Natural killer cell (primary cell): ENCODE results near the gene ROBO1. TPM values are rescaled to one million over a fixed set of nuclear protein-coding genes. Genes with fewer than 3 reads are reported as not detected.

ENCODE experiments used
- ATAC-seq, 3 donors: fragments of 150-1000 bp in 2 of 3; fragments of 200-7000 bp in 1 of 3; cut with Tn5 transposase; 1 replicate in 1 of 3; 2 replicates in 2 of 3; pipeline ENCODE4 v1.10.0; 2021; ENCODE audit warnings: mild to moderate bottlenecking in 2 of 3, moderate library complexity in 2 of 3
- DNase-seq, 2 donors: peaks; one replicate each; pipeline versions ENCODE4 v3.0.0 to v3.0.0-alpha.2; 2013 to 2021; ENCODE audit warnings: mixed read lengths in 1 of 2
- H3K27ac ChIP-seq: one replicate; pipeline ENCODE4 v1.5.1; 2013; ENCODE audit warnings: mild to moderate bottlenecking, low read length
- H3K27me3 ChIP-seq: one replicate; pipeline ENCODE4 v1.6.1; 2013; ENCODE audit warnings: low read length; ENCODE audit not compliant: control insufficient read depth, insufficient read depth
- H3K36me3 ChIP-seq: one replicate; pipeline ENCODE4 v1.6.1; 2013; ENCODE audit warnings: low read length; ENCODE audit not compliant: control insufficient read depth, insufficient read depth
- H3K4me1 ChIP-seq: one replicate; pipeline ENCODE4 v1.6.1; 2013; ENCODE audit warnings: low read length; ENCODE audit not compliant: control insufficient read depth, insufficient read depth
- H3K4me3 ChIP-seq: one replicate; pipeline ENCODE4 v1.5.1; 2013; ENCODE audit warnings: low read length
- H3K9me3 ChIP-seq: one replicate; pipeline ENCODE4 v1.6.1; 2013; ENCODE audit warnings: low read length; ENCODE audit not compliant: control insufficient read depth, insufficient read depth
- H3K27ac Mint-ChIP-seq, 2 donors: one replicate each; pipeline ENCODE4 v1.8.0; 2022; ENCODE audit warnings: mild to moderate bottlenecking in 2 of 2, mixed read lengths in 2 of 2, moderate library complexity in 1 of 2
- H3K27me3 Mint-ChIP-seq, 2 donors: one replicate each; pipeline ENCODE4 v1.8.0; 2022; ENCODE audit warnings: low read depth in 2 of 2, mixed read lengths in 2 of 2
- H3K36me3 Mint-ChIP-seq: one replicate; pipeline ENCODE4 v1.8.0; 2022; ENCODE audit warnings: mixed read lengths
- H3K4me1 Mint-ChIP-seq, 2 donors: one replicate each; pipeline ENCODE4 v1.8.0; 2022; ENCODE audit warnings: mixed read lengths in 2 of 2
- H3K4me3 Mint-ChIP-seq: one replicate; pipeline ENCODE4 v1.8.0; 2022; ENCODE audit warnings: mild to moderate bottlenecking, moderate library complexity, mixed read lengths
- H3K9me3 Mint-ChIP-seq, 2 donors: one replicate each; pipeline ENCODE4 v1.8.0; 2022; ENCODE audit warnings: mixed read lengths in 2 of 2
- CTCF ChIP-seq: fragments of 200-600 bp; IDR thresholded peaks from one replicate; pipeline ENCODE4 v1.8.0; 2022; ENCODE audit warnings: antibody characterized with exemption
- WGBS: methylation state at CpG from one replicate; pipeline ENCODE4 v1.1.7; 2013; ENCODE audit warnings: missing lambda C conversion rate; ENCODE audit not compliant: insufficient coverage; 5-methylcytosine and 5-hydroxymethylcytosine counted together
- intact Hi-C: fragments of 100-400 bp; cut with micrococcal nuclease; formaldehyde crosslinking; loops from one replicate; pipeline ENCODE4 v1.14.2; 2022
- total RNA-seq, 4 donors: library from RNA; stranded (reverse); fragments of 120-200 nt in 1 of 4; gene quantifications; one replicate each; pipeline versions ENCODE4 v1.2.3 to v1.2.4, GENCODE V29; 2013 to 2022

ROBO1 gene
- under 1 TPM in 1 of 3 donors, not detected in 2; 0.07 TPM for total RNA-seq
- 0.95 TPM for total RNA-seq (2013)

DNA sequence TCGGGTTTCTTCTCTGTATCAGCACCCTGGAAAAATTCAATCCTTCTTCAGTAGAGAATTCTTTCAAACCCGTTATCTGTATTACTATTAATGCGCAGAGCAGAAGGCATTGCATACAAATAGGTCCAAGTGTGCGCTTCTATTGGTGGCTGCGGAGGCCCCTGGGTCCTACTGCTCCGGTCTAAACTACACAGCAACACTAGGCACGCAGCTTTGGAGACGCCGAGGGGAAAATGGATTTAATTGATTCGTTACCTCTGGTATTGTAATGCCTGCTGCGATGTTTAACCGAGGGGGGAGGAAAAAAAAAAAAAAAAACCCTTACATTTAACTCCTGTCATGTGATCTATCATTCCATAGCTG is at the start of gene ROBO1:
ROBO1 (minus strand) TSS at position 94 of the 363 bp plus-strand sequence.
- ATAC-seq (no peak), DNase-seq (no peak)
- Mint-ChIP-seq H3K4me1 (no peaks in the 10 kb centered on the region), H3K36me3 (no peaks in the 10 kb centered on the region), H3K27me3 (no peaks in the 10 kb centered on the region), H3K9me3 (peaks cover 15 to 18% of the 10 kb centered on the region in 2 donors), H3K4me3 (no peak within 1 kb of the TSS), H3K27ac (no peak within 1 kb of the TSS)
- peaks cover 12% of the 10 kb centered on the region for H3K9me3 ChIP-seq
- 7% methylated on average over 6 of the region's 12 CpGs for WGBS
- no peaks in the 10 kb centered on the region for H3K4me1 ChIP-seq
- no peak within 1 kb of the TSS for H3K27ac ChIP-seq
- no peak within 1 kb of the TSS for H3K4me3 ChIP-seq
- peaks cover 3% of the 10 kb centered on the region for H3K27me3 ChIP-seq
- H3K36me3 ChIP-seq: no peaks in the 10 kb centered on the region
- intact Hi-C loops: no loop called here
- no peak for TF ChIP-seq CTCF

DNA sequence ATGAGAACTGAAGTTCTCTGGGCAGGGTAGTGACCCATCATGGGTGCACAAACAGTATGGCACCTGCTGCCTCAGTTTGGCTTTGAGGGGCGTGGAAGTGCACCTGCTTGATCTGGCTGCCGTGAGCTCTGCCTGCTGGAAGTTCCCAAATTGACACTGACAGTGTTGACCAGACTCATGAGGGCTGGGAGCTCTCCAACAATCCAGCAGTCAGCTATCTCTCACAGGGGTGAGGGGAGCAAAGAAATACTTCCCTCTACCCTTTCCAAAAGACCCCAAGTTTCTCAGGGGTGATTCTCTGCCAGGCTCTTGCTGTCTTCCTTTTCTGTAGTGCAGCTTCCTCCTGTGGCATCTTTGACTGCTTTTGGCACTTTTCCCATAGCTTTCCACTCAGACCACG is 49.4 kb upstream of the ROBO1 start:
- Histone ChIP-seq H3K9me3 (peaks cover 9% of the 10 kb centered on the region), H3K27me3 (no peaks in the 10 kb centered on the region), H3K4me1 (no peaks in the 10 kb centered on the region), H3K36me3 (no peaks in the 10 kb centered on the region), H3K4me3 (no peak overlapping the region), H3K27ac (no peak overlapping the region)
- no peak for DNase-seq
- intact Hi-C loops: no loop called here
- Mint-ChIP-seq H3K9me3 (peaks cover 20 to 29% of the 10 kb centered on the region in 2 donors), H3K36me3 (peaks cover 8% of the 10 kb centered on the region), H3K4me3 (no peak overlapping the region), H3K27ac (no peak overlapping the region), H3K27me3 (no peaks in the 10 kb centered on the region), H3K4me1 (no peaks in the 10 kb centered on the region)
- 57% methylated on average over 3 of the region's 3 CpGs for WGBS
- TF ChIP-seq CTCF: no peak
- ATAC-seq: no peak

GRCh38 chr3:79815478-79815877 is 47.7 kb upstream of the ROBO1 start:
- Mint-ChIP-seq H3K9me3 (peaks cover 19 to 21% of the 10 kb centered on the region in 2 donors), H3K4me1 (no peaks in the 10 kb centered on the region), H3K36me3 (peaks cover 8% of the 10 kb centered on the region), H3K27ac (no peak overlapping the region), H3K27me3 (no peaks in the 10 kb centered on the region), H3K4me3 (no peak overlapping the region)
- peaks cover 9% of the 10 kb centered on the region for H3K9me3 ChIP-seq
- intact Hi-C loops: no loop called here
- TF ChIP-seq CTCF: no peak
- H3K27ac ChIP-seq: no peak overlapping the region
- no peaks in the 10 kb centered on the region for H3K27me3 ChIP-seq
- ATAC-seq (no peak), DNase-seq (no peak)
- H3K4me1 ChIP-seq: no peaks in the 10 kb centered on the region
- H3K4me3 ChIP-seq: no peak overlapping the region
- no peaks in the 10 kb centered on the region for H3K36me3 ChIP-seq

GRCh38 chr3:79810581-79810980 is 42.8 kb upstream of the ROBO1 start:
- Histone ChIP-seq H3K36me3 (no peaks in the 10 kb centered on the region), H3K4me1 (no peaks in the 10 kb centered on the region), H3K27ac (no peak overlapping the region), H3K9me3 (no peaks in the 10 kb centered on the region), H3K27me3 (no peaks in the 10 kb centered on the region), H3K4me3 (no peak overlapping the region)
- Mint-ChIP-seq H3K36me3 (no peaks in the 10 kb centered on the region), H3K27ac (no peak overlapping the region), H3K27me3 (no peaks in the 10 kb centered on the region), H3K9me3 (peaks cover 7 to 10% of the 10 kb centered on the region in 2 donors), H3K4me3 (no peak overlapping the region), H3K4me1 (no peaks in the 10 kb centered on the region)
- intact Hi-C loops: no loop called here
- WGBS: no CpG with 5 or more reads among the region's 1 CpG
- DNase-seq (no peak), ATAC-seq (no peak)
- TF ChIP-seq CTCF: no peak
